ENCODE results near the gene TNIK. TPM values are rescaled to one million over a fixed set of nuclear protein-coding genes. Genes with fewer than 3 reads are reported as not detected.
"Not testable (repeated sequence)": the region's sequence is repeated elsewhere in the genome, so short reads cannot be mapped to it uniquely, and the experiment has no call there.

Gene TNIK
- total RNA-seq, 1 experiment from 2014 or later, result 10.4 TPM

- in situ Hi-C loops (cut with HindIII; ENCODE audit: low pct_unique_long_range_greater_than_20kb, low sequenced_read_pairs), result no loop called here
Measured at GRCh38 chr3:171122240-171122639, 338.0 kb downstream of the TNIK start.

GRCh38 chr3:171121801-171122200 is 338.4 kb downstream of the TNIK start:
- DNase-seq (ENCODE audit: low read depth, low spot score), result peak; percentile 14
- in situ Hi-C loops (cut with HindIII; ENCODE audit: low pct_unique_long_range_greater_than_20kb, low sequenced_read_pairs), result no loop called here

More at GRCh38 chr3:171122240-171122639, 338.0 kb downstream of the TNIK start:
- DNase-seq (ENCODE audit: low read depth, low spot score), result no peak

GRCh38 chr3:171119402-171119801 is 340.8 kb downstream of the TNIK start:
- DNase-seq (ENCODE audit: low read depth, low spot score); in situ Hi-C loops (cut with HindIII; ENCODE audit: low pct_unique_long_range_greater_than_20kb, low sequenced_read_pairs): not testable (repeated sequence)

DNA sequence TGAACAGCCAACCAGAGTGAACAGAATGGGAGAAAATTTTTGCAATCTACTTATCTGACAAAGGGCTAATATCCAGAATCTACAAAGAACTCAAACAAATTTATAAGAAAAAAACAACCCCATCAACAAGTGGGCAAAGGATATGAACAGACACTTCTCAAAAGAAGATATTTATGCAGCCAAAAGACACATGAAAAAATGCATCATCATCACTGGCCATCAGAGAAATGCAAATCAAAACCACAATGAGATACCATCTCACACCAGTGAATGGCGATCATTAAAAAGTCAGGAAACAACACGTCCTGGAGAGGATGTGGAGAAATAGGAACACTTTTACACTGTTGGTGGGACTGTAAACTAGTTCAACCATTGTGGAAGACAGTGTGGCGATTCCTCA is 341.2 kb downstream of the TNIK start:
- in situ Hi-C loops (cut with HindIII; ENCODE audit: low pct_unique_long_range_greater_than_20kb, low sequenced_read_pairs); DNase-seq (ENCODE audit: low read depth, low spot score): not testable (repeated sequence)

GRCh38 chr3:171116824-171117395 is 343.3 kb downstream of the TNIK start:
- DNase-seq (ENCODE audit: low read depth, low spot score), result no peak
- in situ Hi-C loops (cut with HindIII; ENCODE audit: low pct_unique_long_range_greater_than_20kb, low sequenced_read_pairs), result no loop called here

DNA sequence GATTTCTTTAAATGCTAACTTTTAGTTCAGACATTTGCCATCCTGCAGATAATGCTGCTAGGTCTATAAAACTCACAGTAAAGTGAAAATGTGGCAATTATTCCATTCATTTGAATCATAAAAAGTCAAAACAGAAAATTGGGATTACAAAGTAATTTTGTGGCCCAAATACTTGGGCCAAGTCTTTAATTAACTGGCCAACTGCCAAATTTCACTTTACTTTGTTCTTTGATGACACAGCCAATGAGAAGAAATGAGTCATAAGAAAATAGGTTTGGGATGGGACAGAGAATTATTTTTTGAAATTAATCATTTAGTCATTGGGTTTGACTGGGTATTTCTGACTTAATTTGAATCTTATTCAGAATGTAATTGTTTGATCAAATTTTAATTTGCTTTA is 343.8 kb downstream of the TNIK start:
- in situ Hi-C loops (cut with HindIII; ENCODE audit: low pct_unique_long_range_greater_than_20kb, low sequenced_read_pairs), result no loop called here

GRCh38 chr3:171115667-171116066 is 344.5 kb downstream of the TNIK start:
- in situ Hi-C loops (cut with HindIII; ENCODE audit: low pct_unique_long_range_greater_than_20kb, low sequenced_read_pairs), result no loop called here
- peak; percentile 17 for DNase-seq (ENCODE audit: low read depth, low spot score)

More for the DNA sequence above, 343.8 kb downstream of the TNIK start:
- peak; percentile 9 for DNase-seq (ENCODE audit: low read depth, low spot score)

DNA sequence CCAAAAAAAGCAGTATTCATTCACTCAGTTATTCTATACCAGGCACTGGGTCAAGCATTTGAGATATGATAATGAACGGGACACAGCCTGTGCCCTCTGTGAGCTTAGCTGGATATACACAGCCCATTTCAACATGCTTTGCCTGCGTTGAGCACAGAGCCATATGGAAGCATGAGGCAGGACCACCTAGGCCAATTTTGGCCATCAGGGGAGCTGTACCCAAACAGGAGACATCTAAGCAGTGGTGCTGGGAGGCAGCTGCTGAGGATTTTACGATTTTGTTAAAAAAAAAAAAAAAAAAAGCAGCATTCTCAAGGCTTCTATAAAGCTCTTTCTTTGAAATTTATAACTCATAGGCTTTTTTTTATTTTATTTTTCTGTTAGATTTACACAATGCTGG is 346.5 kb downstream of the TNIK start:
- in situ Hi-C loops (cut with HindIII; ENCODE audit: low pct_unique_long_range_greater_than_20kb, low sequenced_read_pairs), result no loop called here
- DNase-seq (ENCODE audit: low read depth, low spot score), result peak; percentile 30

- no peak for DNase-seq (ENCODE audit: low read depth, low spot score)
- in situ Hi-C loops (cut with HindIII; ENCODE audit: low pct_unique_long_range_greater_than_20kb, low sequenced_read_pairs), result no loop called here
Measured at GRCh38 chr3:171110715-171111114, 349.5 kb downstream of the TNIK start.

- DNase-seq (ENCODE audit: low read depth, low spot score), result no peak
Measured at GRCh38 chr3:171108066-171108465, 352.1 kb downstream of the TNIK start.

DNA sequence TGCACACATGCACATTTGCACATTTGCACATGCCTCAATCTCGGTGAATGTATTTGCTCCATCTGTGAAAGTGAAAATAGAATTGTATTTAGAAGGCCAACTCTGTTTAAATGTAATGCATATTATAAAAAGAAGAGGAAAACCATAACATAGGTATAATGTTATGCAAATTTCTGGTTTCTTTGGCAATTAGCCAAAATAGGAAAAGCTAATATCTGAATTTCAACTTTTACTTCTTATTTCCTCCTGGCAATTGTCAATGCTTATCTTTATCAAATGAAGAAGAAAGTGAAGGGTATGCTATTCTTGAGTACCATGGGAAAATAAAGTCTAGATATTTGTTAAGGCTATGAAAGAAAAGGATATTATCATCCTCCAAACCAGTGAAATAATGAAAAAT is 357.0 kb downstream of the TNIK start:
- no peak for DNase-seq (ENCODE audit: low read depth, low spot score)
- in situ Hi-C loops (cut with HindIII; ENCODE audit: low pct_unique_long_range_greater_than_20kb, low sequenced_read_pairs), result no loop called here

More at GRCh38 chr3:171108066-171108465, 352.1 kb downstream of the TNIK start:
- in situ Hi-C loops (cut with HindIII; ENCODE audit: low pct_unique_long_range_greater_than_20kb, low sequenced_read_pairs), result no loop called here

- in situ Hi-C loops (cut with HindIII; ENCODE audit: low pct_unique_long_range_greater_than_20kb, low sequenced_read_pairs), result no loop called here
Measured at GRCh38 chr3:171101982-171102641, 358.1 kb downstream of the TNIK start.

GRCh38 chr3:171099911-171100310 is 360.3 kb downstream of the TNIK start:
- in situ Hi-C loops (cut with HindIII; ENCODE audit: low pct_unique_long_range_greater_than_20kb, low sequenced_read_pairs), result no loop called here
- DNase-seq (ENCODE audit: low read depth, low spot score), result no peak

More at GRCh38 chr3:171101982-171102641, 358.1 kb downstream of the TNIK start:
- no peak for DNase-seq (ENCODE audit: low read depth, low spot score)

DNA sequence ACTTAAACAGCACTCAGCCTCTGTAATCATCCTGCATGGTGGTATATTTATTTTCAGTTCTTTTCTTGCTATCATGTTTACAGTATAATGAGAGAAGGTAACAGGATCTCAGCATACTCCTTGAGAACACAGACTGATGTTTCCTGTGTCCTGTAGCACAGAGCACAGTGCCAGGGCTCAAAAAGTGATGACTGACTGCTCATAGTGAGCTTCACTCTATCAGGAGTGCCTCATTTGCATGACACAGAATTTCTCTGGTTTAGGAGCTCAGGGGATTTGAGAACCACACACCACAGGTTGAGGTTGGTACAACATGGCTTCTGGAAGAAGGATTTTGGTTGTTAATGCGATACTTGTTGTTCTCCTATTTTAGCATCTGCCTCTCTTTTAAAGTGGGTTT is 365.1 kb downstream of the TNIK start:
- in situ Hi-C loops (cut with HindIII; ENCODE audit: low pct_unique_long_range_greater_than_20kb, low sequenced_read_pairs), result no loop called here
- no peak for DNase-seq (ENCODE audit: low read depth, low spot score)

DNA sequence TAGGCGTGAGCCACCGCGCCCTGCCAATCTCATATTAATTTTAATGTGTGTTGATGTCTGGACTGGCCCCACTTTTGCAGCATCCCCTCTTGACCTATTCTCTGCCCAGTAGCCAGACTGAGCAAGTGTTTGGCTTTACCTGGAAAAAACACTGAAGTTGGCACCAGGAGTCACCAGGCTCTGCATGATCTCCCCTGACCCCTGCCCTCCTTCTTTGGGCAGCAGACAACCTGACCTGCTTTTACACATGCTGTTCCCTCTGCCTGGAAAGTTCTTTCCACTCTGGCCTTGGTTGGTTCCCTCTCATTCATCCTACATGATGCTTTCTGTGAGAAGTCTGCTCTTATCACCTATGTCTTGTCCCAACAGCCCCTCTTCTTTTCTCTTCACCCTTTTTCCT is 365.8 kb downstream of the TNIK start:
- no peak for DNase-seq (ENCODE audit: low read depth, low spot score)
- in situ Hi-C loops (cut with HindIII; ENCODE audit: low pct_unique_long_range_greater_than_20kb, low sequenced_read_pairs), result no loop called here

GRCh38 chr3:171093462-171093861 is 366.7 kb downstream of the TNIK start:
- in situ Hi-C loops (cut with HindIII; ENCODE audit: low pct_unique_long_range_greater_than_20kb, low sequenced_read_pairs), result no loop called here
- no peak for DNase-seq (ENCODE audit: low read depth, low spot score)

DNA sequence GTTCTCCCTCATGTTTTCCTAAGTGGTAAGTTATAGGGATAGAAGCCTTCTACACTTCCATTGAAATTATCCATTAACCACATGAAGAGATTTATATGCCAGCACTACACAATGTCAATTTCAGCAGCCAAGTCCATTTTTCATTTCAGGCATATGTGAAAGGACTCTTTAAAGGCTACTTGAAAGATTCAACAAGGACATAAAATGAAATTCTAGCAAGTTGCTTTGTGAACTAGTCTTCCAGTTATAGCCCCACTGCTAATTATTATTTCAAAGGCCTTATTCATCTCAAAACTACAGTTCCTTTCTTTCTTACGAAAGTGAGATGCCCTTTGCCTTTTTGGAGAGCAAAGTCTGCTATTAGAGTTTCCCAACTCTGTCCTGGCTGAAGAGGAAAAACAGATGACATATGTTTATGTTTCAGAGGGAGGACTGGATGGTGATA is 367.7 kb downstream of the TNIK start:
- in situ Hi-C loops (cut with HindIII; ENCODE audit: low pct_unique_long_range_greater_than_20kb, low sequenced_read_pairs), result no loop called here
- peak; percentile 63 for DNase-seq (ENCODE audit: low read depth, low spot score)

GRCh38 chr3:171090321-171090720 is 369.9 kb downstream of the TNIK start:
- in situ Hi-C loops (cut with HindIII; ENCODE audit: low pct_unique_long_range_greater_than_20kb, low sequenced_read_pairs), result no loop called here
- DNase-seq (ENCODE audit: low read depth, low spot score), result no peak
